Esophagus squamous epithelium (tissue), 5 donors: ENCODE data around the gene KHDRBS1. TPM values are rescaled to one million over a fixed set of nuclear protein-coding genes. Genes with fewer than 3 reads are reported as not detected.

ENCODE experiments used
- DNase-seq: peaks from one replicate; lab custom pipeline; 2025; lab: John Stamatoyannopoulos, UW
- H3K27ac ChIP-seq, 4 donors: fragments of 200-600 bp; sonication (generic); one replicate each; pipeline ENCODE4 v1.5.1; 2016 to 2019; ENCODE audit warnings: mild to moderate bottlenecking in 1 of 4
- H3K27me3 ChIP-seq, 4 donors: fragments of 200-600 bp; sonication (generic); 1 replicate in 3 of 4; 2 replicates in 1 of 4; pipeline versions ENCODE4 v1.5.1 to v1.6.0; 2017 to 2021; ENCODE audit warnings: antibody characterized with exemption in 1 of 4
- H3K36me3 ChIP-seq, 3 donors: fragments of 200-600 bp; sonication (generic); one replicate each; pipeline ENCODE4 v1.5.1; 2016 to 2019
- H3K4me1 ChIP-seq, 3 donors: fragments of 200-600 bp; sonication (generic); one replicate each; pipeline ENCODE4 v1.5.1; 2017 to 2019
- H3K4me3 ChIP-seq, 4 donors: fragments of 200-600 bp; sonication (generic); 1 replicate in 3 of 4; 2 replicates in 1 of 4; pipeline ENCODE4 v1.5.1; 2016 to 2019; ENCODE audit warnings: mild to moderate bottlenecking in 2 of 4, moderate library complexity in 1 of 4
- H3K9me3 ChIP-seq, 3 donors: fragments of 200-600 bp; sonication (generic); one replicate each; pipeline ENCODE4 v1.5.1; 2016 to 2019
- CTCF ChIP-seq, 6 experiments: fragments of 450-650 bp in 4 of 6; fragments of 200-600 bp in 2 of 6; sonication (generic) in 2 of 6; IDR thresholded peaks; one replicate each; pipeline ENCODE4 v1.5.1; 2016 to 2019; ENCODE audit warnings: antibody characterized with exemption in 6 of 6, mild to moderate bottlenecking in 4 of 6, moderate library complexity in 4 of 6
- POLR2A ChIP-seq, 4 donors: fragments of 450-650 bp; IDR thresholded peaks; one replicate each; pipeline ENCODE4 v1.6.1; 2017; ENCODE audit warnings: antibody characterized with exemption in 4 of 4, mild to moderate bottlenecking in 4 of 4, moderate library complexity in 3 of 4
- WGBS, 2 donors: methylation state at CpG; one replicate each; pipeline ENCODE4 v1.1.5; 2018; 5-methylcytosine and 5-hydroxymethylcytosine counted together
- intact Hi-C: fragments of 100-400 bp; cut with DNase I; formaldehyde crosslinking; loops from one replicate; pipeline ENCODE4 v1.15.0; 2022
- total RNA-seq, 4 donors: library from RNA; depleted of rRNA; stranded (reverse); fragments of >200 nt; gene quantifications; one replicate each; pipeline ENCODE4 v1.1.0, GENCODE V29; 2016
- donor health status: DM: yes; HTN: yes; CAD: no.

The KHDRBS1 gene
- total RNA-seq, 4 donors from 2014 or later, result 56.5 to 72.4 (median 70.8) TPM

- WGBS, 2 donors, result 72 to 78% methylated on average over 10 of the region's 10 CpGs
- H3K36me3 ChIP-seq, result no peaks in the 10 kb centered on the region
- H3K4me3 ChIP-seq, result no peak overlapping the region
- no peaks in the 10 kb centered on the region for H3K9me3 ChIP-seq
- intact Hi-C loops, result no loop called here
- H3K4me1 ChIP-seq, result peaks cover 14 to 46% (median 29%) of the 10 kb centered on the region in 3 donors
- TF ChIP-seq POLR2A (IDR thresholded peaks at IDR 0.05), result no peak
- TF ChIP-seq CTCF (IDR thresholded peaks at IDR 0.05), result no peak
- no peaks in the 10 kb centered on the region for H3K27me3 ChIP-seq
- no peak overlapping the region for H3K27ac ChIP-seq
- no peak for DNase-seq
Measured at GRCh38 chr1:31980835-31981455, 32.7 kb upstream of the KHDRBS1 start.

- Histone ChIP-seq H3K9me3 (no peaks in the 10 kb centered on the region), H3K36me3 (no peaks in the 10 kb centered on the region), H3K27me3 (no peaks in the 10 kb centered on the region), H3K4me1 (peaks cover 14 to 46% (median 29%) of the 10 kb centered on the region in 3 donors), H3K4me3 (no peak overlapping the region), H3K27ac (no peak overlapping the region)
- 0 to 83% methylated on average over 1 to 2 of the region's 2 CpGs for WGBS, 2 donors
- TF ChIP-seq CTCF (IDR thresholded peaks at IDR 0.05), result no peak
- TF ChIP-seq POLR2A (IDR thresholded peaks at IDR 0.05), result no peak
- intact Hi-C loops, result no loop called here
- no peak for DNase-seq
Measured at GRCh38 chr1:31981456-31981839, 32.2 kb upstream of the KHDRBS1 start.

GRCh38 chr1:31981972-31982371, 31.7 kb upstream of the KHDRBS1 start:
- Histone ChIP-seq H3K27me3 (no peaks in the 10 kb centered on the region), H3K27ac (no peak overlapping the region), H3K9me3 (no peaks in the 10 kb centered on the region), H3K36me3 (no peaks in the 10 kb centered on the region), H3K4me1 (peaks cover 14 to 43% (median 23%) of the 10 kb centered on the region in 3 donors), H3K4me3 (no peak overlapping the region)
- no peak for TF ChIP-seq POLR2A (IDR thresholded peaks at IDR 0.05)
- no peak for TF ChIP-seq CTCF (IDR thresholded peaks at IDR 0.05)
- DNase-seq, result no peak
- intact Hi-C loops, result no loop called here
- 18 to 22% methylated on average over 3 of the region's 3 CpGs for WGBS, 2 donors

GRCh38 chr1:31984419-31985347, 29.0 kb upstream of the KHDRBS1 start:
- Histone ChIP-seq H3K9me3 (no peaks in the 10 kb centered on the region), H3K36me3 (no peaks in the 10 kb centered on the region), H3K27me3 (no peaks in the 10 kb centered on the region), H3K27ac (peak overlapping the region in 3 of 4 donors; percentile 38 to 69 (median 39)), H3K4me1 (peaks cover 8 to 27% (median 13%) of the 10 kb centered on the region in 3 donors), H3K4me3 (no peak overlapping the region)
- 65 to 79% methylated on average over 6 of the region's 6 CpGs for WGBS, 2 donors
- intact Hi-C loops, result no loop called here
- no peak for TF ChIP-seq POLR2A (IDR thresholded peaks at IDR 0.05)
- no peak for DNase-seq

GRCh38 chr1:31985430-31985829, 28.2 kb upstream of the KHDRBS1 start:
- TF ChIP-seq CTCF (IDR thresholded peaks at IDR 0.05), result no peak
- no peak for TF ChIP-seq POLR2A (IDR thresholded peaks at IDR 0.05)
- DNase-seq, result no peak
- Histone ChIP-seq H3K36me3 (no peaks in the 10 kb centered on the region), H3K4me1 (peaks cover 8 to 27% (median 13%) of the 10 kb centered on the region in 3 donors), H3K27ac (peak overlapping the region in 3 of 4 donors; percentile 38 to 69 (median 39)), H3K9me3 (no peaks in the 10 kb centered on the region), H3K4me3 (no peak overlapping the region), H3K27me3 (no peaks in the 10 kb centered on the region)
- intact Hi-C loops, result no loop called here
- 15 to 19% methylated on average over 4 of the region's 4 CpGs for WGBS, 2 donors
